Panc1 (cell line): ENCODE measurements around the gene ZNF862. TPM values are rescaled to one million over a fixed set of nuclear protein-coding genes. Genes with fewer than 3 reads are reported as not detected.

Source experiments
- ATAC-seq: fragments of 200-7000 bp; cut with Tn5 transposase; 2 replicates; pipeline ENCODE4 v1.9.1; 2020; ENCODE audit warnings: mild to moderate bottlenecking, moderate library complexity
- BruUV-seq: library from RNA; stranded (reverse); fragments of 400-500 nt; replicated peaks from 2 replicates; lab custom pipeline; 2021; lab: Mats Ljungman, UMichigan
- CTCF ChIA-PET: fragments of 300-600 bp; sonication (Branson Sonifier 250); formaldehyde crosslinking; loops from one replicate; lab custom pipeline; 2022; ENCODE audit warnings: antibody characterized with exemption; lab: Charles Lee
- POLR2A ChIA-PET: fragments of 300-600 bp; sonication (Branson Sonifier 250); formaldehyde crosslinking; loops from one replicate; lab custom pipeline; 2022; ENCODE audit warnings: antibody characterized with exemption; lab: Charles Lee
- DNase-seq: peaks from one replicate; pipeline ENCODE4 v3.0.0-alpha.2; 2010; ENCODE audit warnings: low read depth, low spot score
- H3K27ac ChIP-seq: 2 replicates; pipeline ENCODE4 v1.5.1; 2011; ENCODE audit warnings: mild to moderate bottlenecking, low read length, inconsistent platforms
- H3K27me3 ChIP-seq: fragments of 200-500 bp; sonication (Bioruptor generic); 2 replicates; pipeline ENCODE4 v1.6.0; 2014; ENCODE audit warnings: low read length, inconsistent platforms; ENCODE audit not compliant: control insufficient read depth, insufficient read depth
- H3K36me3 ChIP-seq: fragments of 200-500 bp; sonication (Bioruptor generic); 2 replicates; pipeline ENCODE4 v1.5.1; 2014; ENCODE audit warnings: inconsistent platforms, mild to moderate bottlenecking, low read length, moderate library complexity; ENCODE audit not compliant: control insufficient read depth, insufficient read depth
- H3K4me1 ChIP-seq: 2 replicates; pipeline ENCODE4 v1.5.1; 2011; ENCODE audit warnings: inconsistent platforms, mild to moderate bottlenecking, low read length, moderate library complexity; ENCODE audit not compliant: control insufficient read depth, insufficient read depth
- H3K4me3 ChIP-seq, 2 experiments: 2 replicates each; pipeline ENCODE4 v1.5.1; 2011 to 2012; ENCODE audit warnings: low read depth in 2 of 2, low read length in 2 of 2, mild to moderate bottlenecking in 2 of 2, inconsistent platforms in 1 of 2, moderate library complexity in 1 of 2
- H3K9me3 ChIP-seq: fragments of 200-500 bp; sonication (Bioruptor generic); 2 replicates; pipeline ENCODE4 v1.5.1; 2014; ENCODE audit warnings: low read depth, mild to moderate bottlenecking, inconsistent platforms, low read length, moderate library complexity; ENCODE audit not compliant: control insufficient read depth, insufficient read depth
- CTCF ChIP-seq: fragments of 450-650 bp; IDR thresholded peaks from 2 replicates; pipeline ENCODE4 v1.5.1; 2017; ENCODE audit warnings: mild to moderate bottlenecking
- POLR2AphosphoS5 ChIP-seq: IDR thresholded peaks from 2 replicates; pipeline ENCODE4 v1.6.1; 2012; ENCODE audit warnings: mild to moderate bottlenecking, low read depth, low read length, moderate library complexity
- REST ChIP-seq, 2 experiments: IDR thresholded peaks; 2 replicates each; pipeline ENCODE4 v1.6.1; 2011 to 2012; ENCODE audit warnings: low read depth in 2 of 2, control low read depth in 1 of 2, low read length in 1 of 2, mild to moderate bottlenecking in 1 of 2, moderate library complexity in 1 of 2; ENCODE audit not compliant: insufficient read depth in 1 of 2
- SIN3A ChIP-seq: IDR thresholded peaks from 2 replicates; pipeline ENCODE4 v1.6.1; 2012; ENCODE audit warnings: low read depth, mild to moderate bottlenecking, low read length, moderate library complexity, borderline replicate concordance; ENCODE audit not compliant: insufficient read depth
- TCF7L2 ChIP-seq: IDR thresholded peaks from 2 replicates; pipeline ENCODE4 v1.6.1; 2011; ENCODE audit warnings: mild to moderate bottlenecking, low read depth, low read length, inconsistent platforms
- in situ Hi-C: cut with HindIII; loops from 2 replicates; pipeline ENCODE4 v1.10.0; 2016; ENCODE audit warnings: low sequenced_read_pairs, low pct_unique_long_range_greater_than_20kb
- intact Hi-C: fragments of 100-400 bp; cut with micrococcal nuclease; formaldehyde crosslinking; loops from one replicate; pipeline ENCODE4 v1.10.0; 2022; ENCODE audit not compliant: unreplicated experiment
- total RNA-seq: library from RNA; stranded (reverse); gene quantifications from one replicate; pipeline ENCODE4 v1.2.1, GENCODE V29; 2021; ENCODE audit not compliant: unreplicated experiment

The ZNF862 gene
- total RNA-seq, 1 experiment from 2014 or later, result 6.8 TPM

- Histone ChIP-seq H3K27ac (no peak overlapping the region), H3K4me3 (no peak overlapping the region), H3K36me3 (no peaks in the 10 kb centered on the region), H3K9me3 (no peaks in the 10 kb centered on the region), H3K27me3 (no peaks in the 10 kb centered on the region), H3K4me1 (no peaks in the 10 kb centered on the region; the same call in 1 of the 2 replicates)
- no TSS peak for BruUV-seq
- ATAC-seq (no peak), DNase-seq (no peak)
- intact Hi-C loops, result no loop called here
- TF ChIP-seq SIN3A, result no peak
- TF ChIP-seq TCF7L2, result no peak
- TF ChIP-seq CTCF, result no peak
- no peak for TF ChIP-seq POLR2AphosphoS5
- TF ChIP-seq REST (IDR thresholded peaks at IDR 0.05; ENCODE audit: insufficient read depth in 1 of 2, low read depth in 2 of 2, low read length in 1 of 2), result no peak
- CTCF ChIA-PET, result no interaction called here
- POLR2A ChIA-PET, result interaction anchor here (0.6 kb wide), 1 partner anchor 680 kb away, joined by 8 read pairs; no protein-coding TSS in a partner anchor
- in situ Hi-C loops, result no loop called here
These were observed 18.8 kb upstream of the ZNF862 start for GRCh38 chr7:149819141-149819960.

GRCh38 chr7:149819961-149820340 lies 18.2 kb upstream of the ZNF862 start:
- intact Hi-C loops (no loop called here), in situ Hi-C loops (no loop called here)
- no peaks in the 10 kb centered on the region for H3K9me3 ChIP-seq
- ATAC-seq (no peak), DNase-seq (no peak)
- no peaks in the 10 kb centered on the region for H3K27me3 ChIP-seq
- POLR2A ChIA-PET, result no interaction called here
- CTCF ChIA-PET, result no interaction called here
- no peaks in the 10 kb centered on the region for H3K36me3 ChIP-seq
- no peak overlapping the region for H3K27ac ChIP-seq
- H3K4me3 ChIP-seq, result no peak overlapping the region
- TF ChIP-seq CTCF (no peak), SIN3A (no peak), TCF7L2 (no peak), REST (IDR thresholded peaks at IDR 0.05; ENCODE audit: insufficient read depth in 1 of 2, low read depth in 2 of 2, low read length in 1 of 2) (no peak), POLR2AphosphoS5 (no peak)
- no peaks in the 10 kb centered on the region for H3K4me1 ChIP-seq
- BruUV-seq, result no TSS peak
